Activated CD4-positive, CD25-positive, alpha-beta regulatory T cell treated with anti-CD3 and anti-CD28 coated beads, Interleukin-2, amount 50 U/mL, for 16 hours (primary cell): ENCODE measurements around the gene PRKAR1B.

ENCODE experiments used
- DNase-seq: peaks from one replicate; pipeline ENCODE4 v3.0.0-alpha.2; 2020; ENCODE audit warnings: low read depth, low spot score

The PRKAR1B gene

DNA sequence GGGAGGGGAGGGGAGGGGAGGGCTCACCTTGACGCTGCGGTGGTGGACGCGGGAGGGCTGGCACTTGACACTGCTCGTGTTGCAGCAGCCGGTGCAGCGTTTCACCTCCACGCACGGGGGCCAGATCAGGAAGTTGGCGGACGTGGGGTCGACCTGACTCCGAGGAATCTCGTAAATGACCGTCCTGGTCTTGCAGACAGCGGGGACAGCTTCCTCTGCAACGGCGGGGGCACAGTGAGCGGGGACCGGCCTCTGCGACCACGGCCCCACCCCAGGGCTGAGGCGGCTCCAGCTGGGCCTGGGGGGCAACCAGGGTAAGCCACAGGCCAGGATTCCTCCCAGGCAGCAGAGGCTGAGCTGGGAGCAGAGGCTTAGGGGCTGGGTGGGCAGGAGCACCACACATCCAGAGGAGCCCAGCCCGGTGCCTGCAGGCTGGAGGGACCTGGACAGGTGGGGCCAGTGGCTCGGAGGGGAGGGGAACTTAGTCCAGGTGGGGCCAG lies 216.2 kb downstream of the PRKAR1B start:
- DNase-seq, result no peak

DNA sequence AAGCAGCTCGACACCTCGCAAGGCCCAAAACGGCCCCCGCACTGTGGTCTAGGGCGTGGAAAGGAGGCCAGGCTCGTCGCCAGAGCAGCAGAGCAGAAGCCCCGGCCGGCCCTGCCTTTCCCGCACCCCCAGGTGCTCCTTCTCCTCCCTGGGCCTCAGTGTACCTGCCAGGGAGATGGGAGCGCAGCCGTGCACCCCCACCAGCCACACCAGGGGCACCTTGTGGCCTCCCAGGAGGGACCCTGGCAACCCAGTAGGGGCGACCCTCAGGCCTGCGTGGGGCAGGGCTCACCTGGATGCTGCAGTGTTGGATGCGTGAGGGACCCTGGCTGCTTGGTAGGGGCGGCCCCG lies 217.0 kb downstream of the PRKAR1B start:
- no peak for DNase-seq

DNA sequence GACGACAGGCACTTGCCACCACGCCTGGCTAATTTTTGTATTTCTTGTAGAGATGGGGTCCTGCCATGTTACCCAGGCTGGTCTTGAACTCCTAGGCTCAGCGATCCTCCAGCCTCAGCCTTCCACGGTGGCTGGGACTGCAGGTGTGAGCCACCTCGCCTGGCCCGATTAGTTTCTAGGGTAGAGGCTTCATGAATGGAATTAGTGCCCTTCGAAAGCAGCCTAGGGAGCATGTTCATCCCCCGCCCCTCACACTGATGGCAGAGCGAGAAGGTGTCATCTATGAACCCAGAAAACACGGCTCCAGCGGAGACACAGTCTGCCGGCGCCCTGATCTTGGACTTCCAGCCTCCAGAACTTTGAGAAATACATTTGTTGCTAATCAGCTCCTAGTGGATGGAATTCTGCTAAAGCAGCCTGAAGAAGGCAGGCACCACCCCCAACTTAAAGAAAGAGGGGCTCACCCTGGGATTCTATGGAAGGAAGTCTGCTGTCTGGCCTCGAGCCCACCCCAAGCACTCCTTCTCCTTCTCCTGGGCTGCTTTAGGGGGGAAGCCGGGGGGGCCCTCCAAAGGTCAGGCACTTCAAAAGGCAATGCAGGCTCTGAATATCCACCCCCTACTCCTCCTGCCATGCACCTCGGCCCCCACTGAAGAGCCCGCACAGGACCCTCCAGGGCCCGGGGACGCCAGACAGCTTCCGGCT lies 217.5 kb downstream of the PRKAR1B start:
- no peak for DNase-seq

DNA sequence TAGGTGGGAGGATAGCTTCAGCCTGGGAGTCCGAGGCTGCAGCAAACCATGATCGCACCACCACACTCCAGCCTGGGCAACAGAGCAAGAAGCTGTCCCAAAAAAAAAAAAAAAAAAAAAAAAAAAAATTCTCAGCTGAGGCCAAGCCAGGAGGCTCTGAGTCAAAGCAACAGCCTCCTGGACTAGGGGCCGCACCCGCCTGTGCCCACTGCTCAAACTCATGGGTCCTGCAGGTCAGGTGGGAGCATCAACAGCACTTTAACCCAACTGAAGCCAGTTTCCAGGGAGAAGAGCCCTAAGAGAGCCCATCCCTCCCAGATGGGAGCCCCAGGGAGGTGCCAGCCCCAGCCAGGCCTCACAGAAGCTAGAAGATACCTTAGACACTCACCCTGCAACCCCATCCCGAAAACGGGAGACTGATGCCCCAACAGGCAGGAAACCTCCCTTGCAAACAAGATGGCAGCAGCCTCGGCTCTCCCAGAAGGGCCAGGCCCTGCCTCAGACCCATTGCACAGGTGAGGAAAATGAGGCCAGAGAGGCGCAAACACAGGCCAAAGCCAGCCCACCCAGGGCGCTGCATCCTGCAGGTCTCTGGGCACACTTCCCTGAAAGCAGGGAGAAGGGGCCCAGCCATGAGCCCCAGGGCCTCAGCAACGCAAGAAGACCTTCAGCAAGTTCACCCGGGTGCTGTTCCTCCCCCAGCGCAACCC lies 218.5 kb downstream of the PRKAR1B start:
- no peak for DNase-seq

DNA sequence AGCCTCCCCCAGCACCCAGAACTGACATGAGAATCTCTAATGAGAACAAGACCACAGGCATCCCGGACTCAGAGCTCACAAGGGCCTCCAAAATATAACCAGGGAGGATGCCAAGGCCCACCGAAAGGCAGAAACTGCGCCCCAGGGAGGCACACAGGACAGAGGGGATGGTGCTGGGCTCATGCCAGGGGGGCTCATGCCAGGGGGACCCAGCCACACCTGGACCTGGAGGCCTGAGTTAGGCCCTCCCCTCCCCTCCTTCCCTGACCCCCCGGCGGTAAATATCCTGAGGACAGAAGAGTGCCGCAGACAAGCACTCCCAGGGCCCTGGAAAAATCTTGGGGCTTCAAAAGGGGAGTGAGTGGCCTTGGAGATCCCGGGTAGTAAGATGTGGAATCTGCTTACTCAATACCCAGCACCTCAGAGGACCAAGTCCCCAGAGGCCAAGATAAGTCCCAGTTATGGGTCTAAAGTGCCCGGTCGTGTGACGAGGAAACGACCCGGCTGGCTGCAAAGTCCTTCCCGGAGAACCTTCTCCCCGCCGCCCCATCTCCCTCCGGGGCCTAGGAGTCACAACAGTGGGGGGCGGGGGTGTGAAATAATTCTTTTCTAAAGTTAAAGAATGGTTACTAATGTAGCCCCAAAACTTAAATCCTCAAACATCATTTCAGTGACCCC lies 219.3 kb downstream of the PRKAR1B start:
- DNase-seq, result no peak

DNA sequence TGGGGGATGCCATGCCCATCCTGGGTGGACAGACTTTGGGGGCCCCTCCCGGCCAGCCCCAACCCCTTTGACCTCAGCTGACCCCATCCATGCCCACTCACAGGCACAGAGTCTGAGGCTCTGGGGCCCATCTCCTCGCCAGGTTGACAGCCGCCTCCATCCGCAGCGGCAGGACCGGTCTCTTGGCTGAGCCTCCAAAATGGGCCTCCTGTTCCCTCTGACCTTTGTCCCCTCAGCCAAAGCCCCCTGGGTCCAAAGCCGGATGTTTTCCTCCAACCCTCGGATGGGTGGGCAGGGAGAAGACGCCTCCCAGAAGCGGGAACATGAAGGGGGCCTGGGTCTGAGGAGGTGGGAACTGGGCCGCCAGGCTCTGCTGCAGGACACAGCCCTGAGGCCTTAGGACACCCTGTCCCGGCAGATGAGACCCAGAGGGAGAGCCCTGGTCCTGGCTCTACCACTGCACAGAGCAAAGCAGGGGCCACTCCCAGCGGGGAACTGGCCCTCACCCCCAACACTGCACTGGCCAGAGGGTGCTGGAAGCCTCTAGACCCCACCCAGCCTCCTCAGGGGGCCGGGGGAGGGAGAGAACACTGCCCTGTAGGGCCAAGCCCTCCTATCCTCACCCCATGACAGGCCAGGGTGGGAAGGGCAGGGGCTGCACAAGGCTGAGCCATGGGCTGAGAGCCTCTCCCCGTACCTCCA lies 220.0 kb downstream of the PRKAR1B start:
- no peak for DNase-seq

DNA sequence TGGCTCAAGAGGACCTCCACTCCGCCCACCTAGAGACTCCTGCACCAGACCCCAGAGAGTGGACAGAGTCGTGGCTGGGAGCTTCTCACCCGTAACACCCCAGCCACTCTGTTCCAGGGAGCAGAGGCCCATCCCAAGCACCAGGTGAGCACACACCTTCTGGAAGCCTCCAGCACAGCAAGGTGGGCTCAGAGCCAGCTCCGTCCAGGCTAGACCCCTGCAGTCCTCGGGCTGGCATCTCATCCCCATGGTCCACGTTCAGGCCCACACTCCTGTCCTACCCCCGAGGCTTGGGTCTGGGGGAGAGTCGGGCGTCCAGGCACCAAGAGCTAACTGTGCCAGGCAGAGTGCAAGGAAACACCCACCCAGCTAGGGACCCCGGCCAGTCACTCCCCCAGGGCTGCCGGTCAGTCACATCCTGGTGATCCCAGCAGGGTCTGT lies 220.7 kb downstream of the PRKAR1B start:
- DNase-seq, result no peak

DNA sequence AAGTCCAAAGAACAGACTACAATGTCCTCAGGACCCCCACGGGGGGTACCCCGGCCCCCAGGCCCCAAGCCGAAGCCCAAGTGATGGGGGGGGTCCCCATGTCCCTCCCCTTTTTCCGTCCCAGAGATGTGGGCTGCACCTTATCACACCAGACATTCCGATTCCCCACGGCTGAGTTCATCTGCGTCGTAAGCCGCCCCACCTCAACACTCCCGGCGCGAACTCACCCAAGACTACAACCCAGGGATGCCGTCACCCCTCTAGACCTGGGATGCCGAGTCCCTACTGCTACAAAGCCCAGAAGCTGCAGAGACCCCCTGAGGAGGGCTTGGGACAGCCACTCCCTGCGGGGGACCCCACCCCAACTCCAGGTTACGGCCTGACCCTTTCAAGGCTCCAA lies 221.9 kb downstream of the PRKAR1B start:
- DNase-seq, result no peak

DNA sequence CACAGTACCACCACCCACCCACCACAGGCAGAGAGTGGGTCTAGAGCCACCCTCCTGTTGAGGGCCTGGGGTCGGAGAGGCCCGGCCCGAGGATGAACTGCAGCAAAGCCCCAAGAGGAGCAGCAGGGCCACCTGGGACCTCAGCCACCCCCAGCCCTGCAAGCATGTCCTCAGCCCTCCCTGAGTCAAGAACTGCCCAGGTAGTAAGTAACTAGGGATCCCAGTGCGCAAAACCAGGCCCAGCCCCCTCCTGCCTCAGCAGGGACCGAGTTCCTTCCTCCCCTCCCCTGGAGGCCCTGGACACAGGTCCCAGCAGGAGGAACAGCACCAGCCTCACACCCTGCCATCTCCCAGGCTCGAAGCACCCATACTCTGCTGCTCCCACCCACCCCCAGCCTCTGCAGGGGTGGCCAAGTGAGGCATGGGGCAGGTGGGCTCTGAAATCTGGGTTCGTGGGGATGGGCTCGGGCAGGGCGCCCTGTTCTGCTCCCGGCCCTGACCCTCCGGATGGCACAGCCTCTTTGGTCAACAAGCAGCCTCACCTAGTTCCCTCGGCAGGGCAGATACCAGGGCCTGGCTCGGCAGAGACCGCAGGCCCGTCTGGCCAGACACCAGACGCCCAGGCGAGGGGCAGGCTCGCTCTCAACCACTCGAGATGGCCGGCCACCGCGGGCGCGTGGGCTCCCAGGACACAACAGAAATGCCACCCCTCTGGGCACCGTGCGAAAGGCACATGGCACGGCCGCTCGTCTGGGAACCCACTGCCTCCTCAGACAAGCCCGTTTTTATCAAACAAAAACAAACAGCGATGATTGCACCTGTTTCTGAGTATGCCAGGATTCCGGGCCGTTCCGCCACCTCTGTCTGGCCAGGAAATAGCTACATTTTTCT lies 222.6 kb downstream of the PRKAR1B start:
- DNase-seq, result no peak

DNA sequence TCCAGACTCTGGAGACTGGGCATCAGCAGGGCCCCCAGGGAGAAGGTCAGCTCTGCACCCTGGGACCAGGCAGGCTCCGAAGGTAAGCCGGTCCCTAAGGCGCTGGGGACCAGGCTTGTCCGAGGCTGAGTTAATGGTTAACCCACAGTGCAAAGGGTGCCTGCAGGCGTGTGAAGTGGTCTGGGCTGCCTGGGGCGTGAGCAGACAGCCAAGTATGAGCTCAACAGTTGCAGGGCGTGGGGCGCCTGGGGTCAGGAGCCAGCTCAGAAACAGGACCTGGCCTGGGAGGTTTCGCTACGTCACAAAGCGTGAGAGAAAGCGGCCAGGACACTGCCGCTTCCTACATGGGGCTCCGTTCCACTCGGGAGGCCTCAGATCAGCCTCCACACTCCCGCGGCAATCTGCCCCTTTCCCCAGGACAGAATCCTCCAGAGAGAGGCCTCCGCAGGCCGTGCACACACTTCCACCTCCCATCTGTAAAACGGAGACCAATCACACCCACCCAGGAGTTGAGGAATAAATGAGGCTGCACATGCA lies 223.4 kb downstream of the PRKAR1B start:
- no peak for DNase-seq

DNA sequence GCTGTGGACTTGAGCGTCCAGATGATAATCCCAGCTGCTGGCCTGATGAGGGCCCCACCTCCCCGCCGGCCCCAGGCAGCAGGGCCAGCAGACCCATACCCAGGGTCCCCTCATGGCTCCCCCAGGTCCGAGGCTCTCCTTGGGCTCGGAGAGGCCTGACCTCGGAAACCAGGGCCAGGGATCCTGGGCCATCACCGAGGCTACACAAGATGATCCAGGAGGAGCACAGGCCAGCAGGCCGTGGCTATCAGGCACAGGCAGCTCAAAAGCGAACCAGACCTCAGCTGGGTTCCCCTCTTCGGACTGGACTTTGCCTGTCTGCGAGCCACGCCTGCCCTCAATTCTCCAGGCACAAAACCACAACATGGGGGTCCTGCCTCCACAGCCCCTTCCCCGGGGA lies 224.8 kb downstream of the PRKAR1B start:
- DNase-seq, result no peak

DNA sequence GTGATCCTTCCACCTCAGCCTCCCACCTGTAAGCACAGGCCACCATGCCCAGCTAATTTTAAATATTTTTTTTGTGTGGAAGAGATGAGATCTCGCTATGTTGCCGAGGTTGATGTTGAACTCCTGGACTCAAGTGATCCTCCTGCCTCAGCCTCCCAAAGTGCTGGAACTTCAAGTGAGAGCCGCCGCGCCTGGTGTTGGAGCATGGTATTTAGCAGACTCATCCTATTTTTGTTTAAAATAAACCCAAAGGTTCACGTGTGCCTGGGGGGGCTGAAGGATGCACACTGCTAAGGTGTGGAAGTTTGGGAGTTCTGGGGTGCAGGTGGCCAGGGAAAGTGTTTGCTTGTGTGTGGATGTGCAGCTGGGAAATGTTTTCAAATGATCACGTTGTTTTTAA lies 225.6 kb downstream of the PRKAR1B start:
- DNase-seq, result no peak

DNA sequence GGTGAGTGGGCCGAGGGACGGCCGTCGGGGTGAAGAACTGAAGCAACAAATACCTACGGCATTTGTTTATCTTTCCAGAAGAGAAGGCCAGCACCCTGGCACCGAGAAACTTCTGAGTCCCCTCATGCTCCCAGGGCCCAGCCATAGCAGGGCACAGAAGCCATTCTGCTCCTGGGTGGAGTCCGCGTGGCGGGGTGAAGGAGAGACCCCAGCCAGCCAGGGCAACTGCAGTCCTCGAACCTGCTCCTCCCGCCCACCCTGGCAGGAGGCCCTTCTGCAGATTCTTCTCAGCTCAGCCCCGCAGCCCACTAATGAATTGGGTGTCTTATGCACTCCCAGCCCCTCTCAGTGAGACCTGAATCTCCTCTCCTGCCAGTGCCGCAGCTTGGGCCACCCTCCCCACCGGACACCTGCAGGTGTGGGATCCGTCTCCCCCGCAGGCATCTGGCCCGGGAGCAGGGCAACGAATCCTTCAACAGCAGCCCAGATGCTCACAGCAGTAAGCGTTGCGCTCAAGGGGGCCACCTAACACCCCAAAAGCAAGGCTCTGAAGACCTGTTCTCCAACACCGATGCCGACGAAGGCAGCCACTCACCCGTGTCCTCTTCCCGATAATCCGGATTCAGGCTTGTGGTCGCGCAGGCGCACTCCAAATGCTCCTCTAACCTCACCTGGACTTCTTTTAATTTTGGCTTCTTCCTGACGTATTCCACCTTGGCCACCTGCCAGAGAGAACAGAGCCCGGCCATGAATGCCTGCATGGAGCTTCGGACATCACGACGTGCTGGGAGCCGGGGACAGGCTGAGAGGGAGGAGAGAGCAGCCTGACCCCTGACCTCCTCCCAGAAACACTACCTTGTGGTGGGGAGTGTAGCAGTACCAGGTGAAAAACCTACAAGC lies 226.3 kb downstream of the PRKAR1B start:
- DNase-seq, result no peak

DNA sequence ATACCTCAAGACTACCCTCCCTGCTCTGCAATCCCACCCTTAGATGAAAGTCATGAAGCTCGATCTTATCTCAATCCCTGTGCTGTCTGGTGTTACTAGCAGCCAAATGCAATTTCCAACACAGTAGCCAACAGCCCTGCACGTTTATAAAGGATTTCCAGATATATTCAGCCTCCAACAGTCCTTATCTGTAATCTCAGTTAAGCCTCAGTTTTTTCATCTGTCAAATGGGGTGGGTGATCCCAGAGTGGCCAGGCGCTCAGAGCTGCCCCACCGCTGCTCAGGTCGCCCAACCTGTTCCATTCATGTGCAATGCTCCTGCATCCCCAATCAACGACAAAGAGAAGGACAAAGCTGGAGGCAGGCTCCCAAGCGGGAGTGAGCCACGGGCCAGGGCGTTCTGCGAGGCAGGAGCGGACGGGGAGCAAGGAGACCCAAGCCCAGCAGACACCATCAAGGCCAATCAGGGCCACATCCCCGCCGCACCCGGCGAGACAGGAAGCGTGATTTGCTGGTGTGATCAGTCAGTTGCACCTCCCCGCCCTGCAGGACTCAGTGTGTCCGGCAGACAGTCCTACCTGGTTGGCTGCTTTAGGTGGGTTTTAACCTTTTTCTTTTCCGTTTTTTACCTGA lies 227.1 kb downstream of the PRKAR1B start:
- DNase-seq, result no peak
